Hematopoietic multipotent progenitor cell treated with erythropoietin and hydrocortisone succinate and interleukin-3 and kit ligand, for 15 days (in vitro differentiated cells): Measurements from ENCODE around the gene TCTN2.

Experiments
- DNase-seq: peaks from one replicate; pipeline ENCODE4 v3.0.0-alpha.2; 2015; ENCODE audit warnings: low spot score

The TCTN2 gene

GRCh38 chr12:123670882-123671728 is at the start of gene TCTN2:
TCTN2 (plus strand) TSS chr12:123671113; CDS start chr12:123671241, 128 bp downstream.
- peak; percentile 94 for DNase-seq

- no peak for DNase-seq
Measured at GRCh38 chr12:123621619-123622530, 49.0 kb upstream of the TCTN2 start.

GRCh38 chr12:123633379-123634141 is 37.4 kb upstream of the TCTN2 start, which contains the start of the genes EIF2B1 and GTF2H3:
EIF2B1 (minus strand) TSS chr12:123633686; CDS start chr12:123633557, 129 bp downstream.
GTF2H3 (plus strand) TSS chr12:123633829; CDS start chr12:123633860, 31 bp downstream.
- peak; percentile 94 for DNase-seq

DNA sequence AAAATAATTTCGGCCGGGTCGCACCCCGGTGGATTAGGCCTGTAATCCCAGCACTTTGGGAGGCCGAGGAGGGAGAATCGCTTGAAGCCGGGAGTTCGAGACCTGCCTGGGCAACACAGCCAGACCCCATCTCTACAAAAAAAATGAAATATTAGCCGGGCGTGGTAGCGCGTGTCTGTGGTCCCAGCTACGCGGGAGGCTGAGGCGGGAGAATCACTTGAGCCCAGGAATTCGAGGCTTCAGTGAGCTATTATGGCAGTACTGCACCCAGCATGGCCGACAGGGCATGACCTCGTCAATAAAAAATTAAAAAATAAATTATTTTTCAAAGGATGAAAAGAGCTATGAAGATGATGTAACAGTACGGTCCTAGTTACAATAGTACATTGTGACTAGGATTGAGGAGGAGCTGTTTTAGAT is 36.8 kb upstream of the TCTN2 start:
- no peak for DNase-seq

- DNase-seq, result no peak
Measured at GRCh38 chr12:123643911-123644310, 27.0 kb upstream of the TCTN2 start.

- no peak for DNase-seq
Measured at GRCh38 chr12:123645380-123645779, 25.5 kb upstream of the TCTN2 start.

GRCh38 chr12:123645878-123646277 is 25.0 kb upstream of the TCTN2 start:
- no peak for DNase-seq

GRCh38 chr12:123648401-123648800 is 22.5 kb upstream of the TCTN2 start:
- DNase-seq, result no peak

GRCh38 chr12:123654129-123654701 is 16.7 kb upstream of the TCTN2 start:
- DNase-seq, result no peak

DNA sequence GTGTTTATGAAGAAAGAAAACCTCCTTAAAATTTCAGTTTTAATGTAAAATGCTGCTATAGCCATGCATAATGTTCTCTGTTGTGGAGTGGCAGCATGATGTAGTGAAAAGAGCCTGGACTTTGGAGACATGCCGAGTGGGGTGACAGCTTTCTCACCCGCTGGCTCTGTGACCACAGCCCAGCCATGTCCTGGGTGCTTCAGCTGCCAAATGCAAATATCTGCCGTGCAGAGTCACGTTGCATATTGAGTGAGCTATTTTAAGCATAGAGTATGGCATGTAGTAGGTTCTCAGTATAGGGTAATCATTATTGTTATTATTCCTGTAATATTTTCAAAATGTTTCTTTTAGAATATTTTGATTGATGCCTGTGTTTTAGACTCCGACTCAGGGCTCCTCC is 15.5 kb upstream of the TCTN2 start:
- DNase-seq, result no peak

DNA sequence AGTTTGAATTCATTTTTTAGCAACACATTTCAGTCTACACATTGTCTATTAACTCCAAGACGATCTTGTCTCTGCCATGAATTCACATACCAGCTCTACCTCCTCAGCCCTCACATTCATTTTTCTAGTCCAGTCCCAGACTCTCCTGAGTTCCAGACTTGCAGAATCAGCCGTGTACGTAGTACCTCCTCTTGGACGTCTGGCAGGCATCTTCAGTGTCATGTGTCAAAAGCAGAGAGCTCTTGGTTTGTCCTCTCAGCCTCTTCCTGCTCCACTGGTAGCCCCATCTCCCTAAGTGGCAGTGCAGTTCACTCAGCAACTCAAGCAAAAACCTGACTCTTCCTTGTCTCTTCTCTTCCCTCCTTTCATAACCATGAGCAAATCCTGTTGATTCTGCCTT is 14.5 kb upstream of the TCTN2 start:
- DNase-seq, result no peak

- no peak for DNase-seq
Measured at GRCh38 chr12:123657211-123657610, 13.7 kb upstream of the TCTN2 start.

GRCh38 chr12:123659996-123660727 is 10.8 kb upstream of the TCTN2 start:
- DNase-seq, result no peak

DNA sequence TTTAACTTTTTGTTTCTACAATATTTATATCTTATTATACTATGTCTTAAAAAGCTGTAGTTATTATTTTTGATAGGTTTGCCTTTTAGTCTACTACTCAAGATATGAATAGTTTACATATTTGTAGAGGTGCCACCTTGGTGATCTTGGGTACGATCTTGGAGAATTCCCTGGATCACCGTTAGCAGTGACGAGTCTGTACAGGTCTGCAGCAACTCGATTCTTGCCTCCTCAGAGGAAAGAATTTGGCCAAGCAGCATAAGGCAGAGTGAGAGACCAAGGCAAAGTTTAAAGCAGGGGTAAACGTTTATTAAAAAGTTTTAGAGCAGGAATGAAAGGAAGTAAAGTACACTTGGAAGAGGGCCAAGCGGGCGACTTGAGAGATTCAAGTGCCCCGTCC is 3.1 kb upstream of the TCTN2 start:
- DNase-seq, result no peak

DNA sequence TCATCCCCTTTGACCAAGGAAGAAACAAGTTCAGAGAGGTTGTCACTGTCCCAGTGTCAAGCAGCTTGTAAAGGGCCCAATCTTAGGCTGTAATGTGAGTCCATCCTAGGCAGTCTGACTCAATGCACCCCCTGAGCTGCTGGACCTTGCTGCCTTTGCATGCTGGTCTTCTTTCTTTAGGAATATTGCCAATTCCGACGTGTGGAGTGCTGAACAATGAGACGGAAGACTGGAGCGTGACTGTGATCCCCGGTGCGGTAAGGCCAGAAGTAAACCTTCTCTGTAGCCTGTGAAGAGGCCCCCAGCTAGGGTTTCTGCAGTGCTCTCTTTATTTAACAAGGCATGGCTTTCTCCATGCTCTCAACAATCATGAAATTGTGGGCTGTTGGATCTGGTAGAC is 963 bp downstream of the TCTN2 start:
- no peak for DNase-seq

DNA sequence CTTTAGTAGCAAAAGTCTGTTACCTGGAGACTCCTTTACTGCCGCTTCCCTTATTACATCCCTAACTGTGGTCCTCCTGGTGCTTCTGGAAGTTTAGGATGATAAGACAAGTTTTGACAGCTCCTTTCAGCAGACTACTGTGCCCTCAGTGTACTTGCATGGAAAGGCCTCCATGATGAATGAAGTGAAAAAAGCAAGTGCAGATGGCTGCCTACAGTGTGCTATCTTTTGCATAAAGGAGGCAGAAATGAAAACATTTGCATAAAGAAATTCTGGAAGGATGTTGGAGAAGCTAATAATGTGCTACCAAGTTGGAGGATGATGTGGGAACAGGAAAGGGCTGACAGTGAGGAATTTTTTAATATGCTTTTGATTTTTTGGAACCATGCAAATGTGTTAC is 4.5 kb downstream of the TCTN2 start:
- DNase-seq, result no peak

- no peak for DNase-seq
Measured at GRCh38 chr12:123676616-123677320, 5.9 kb downstream of the TCTN2 start.

- no peak for DNase-seq
Measured at GRCh38 chr12:123678981-123679380, 8.1 kb downstream of the TCTN2 start.

DNA sequence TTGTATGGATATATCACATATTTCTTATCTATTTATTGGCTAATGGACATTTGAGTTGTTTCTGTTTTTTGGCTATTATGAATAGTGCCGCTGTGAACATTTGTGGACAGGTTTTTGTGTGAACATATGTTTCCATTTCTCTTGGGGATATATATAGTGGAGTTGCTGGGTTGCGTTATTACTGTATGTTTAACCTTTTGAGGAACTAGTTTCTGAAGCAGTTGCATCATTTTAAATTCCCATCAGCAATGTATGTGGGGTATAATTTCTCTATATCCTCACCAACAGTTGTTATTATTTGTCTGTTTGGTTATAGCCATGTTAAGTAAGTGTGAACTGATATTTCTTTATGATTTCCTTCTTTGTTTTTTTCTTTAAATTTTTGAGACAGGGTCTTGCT is 10.7 kb downstream of the TCTN2 start:
- no peak for DNase-seq

- DNase-seq, result peak; percentile 25
Measured at GRCh38 chr12:123683964-123684363, 13.1 kb downstream of the TCTN2 start.
